ENCODE results near the gene ANKRD34A. TPM values are rescaled to one million over a fixed set of nuclear protein-coding genes. Genes with fewer than 3 reads are reported as not detected.

ANKRD34A gene
- total RNA-seq, 1 experiment from 2014 or later: 1.1 TPM

- Histone ChIP-seq H3K9me3 (ENCODE audit: control insufficient read depth in 1 of 2, insufficient read depth in 1 of 2, low read depth in 1 of 2, low read length in 2 of 2) (no peaks in the 10 kb centered on the region), H3K79me2 (ENCODE audit: insufficient read depth, low read length) (no peaks in the 10 kb centered on the region), H3K27ac (ENCODE audit: low read depth, low read length) (no peak overlapping the region), H3K36me3 (ENCODE audit: control insufficient read depth in 1 of 2, insufficient read depth in 2 of 2, low read length in 2 of 2) (no peaks in the 10 kb centered on the region), H2AFZ (ENCODE audit: low read depth, low read length, poor library complexity, severe bottlenecking) (no peak overlapping the region), H3K9ac (ENCODE audit: low read length) (no peak overlapping the region), H3K4me2 (ENCODE audit: low read length) (no peak overlapping the region), H3K27me3 (ENCODE audit: insufficient read depth, low read length) (no peaks in the 10 kb centered on the region), H3K9me2 (ENCODE audit: insufficient read depth) (no peaks in the 10 kb centered on the region), H3K4me1 (ENCODE audit: control insufficient read depth in 1 of 2, insufficient read depth in 2 of 2, low read length in 2 of 2) (no peaks in the 10 kb centered on the region), H3K4me3 (replicated peaks in 1 of 2; ENCODE audit: low read depth in 1 of 2, low read length in 2 of 2) (no peak overlapping the region), H4K20me1 (ENCODE audit: insufficient read depth) (no peaks in the 10 kb centered on the region)
- TF ChIP-seq YY1 (IDR thresholded peaks at IDR 0.05; ENCODE audit: extremely low read depth, insufficient replicate concordance, low read depth, low read length) (no peak), ZFX (IDR thresholded peaks at IDR 0.05) (no peak), ELF1 (IDR thresholded peaks at IDR 0.05; ENCODE audit: borderline replicate concordance, low read depth) (no peak), EZH2 (IDR thresholded peaks at IDR 0.05) (no peak), SIN3A (IDR thresholded peaks at IDR 0.05; ENCODE audit: low read depth) (no peak), RAD21 (IDR thresholded peaks at IDR 0.05; ENCODE audit: low read depth) (no peak), CBX3 (IDR thresholded peaks at IDR 0.05; ENCODE audit: low read depth) (no peak), POLR2AphosphoS5 (IDR thresholded peaks at IDR 0.05; ENCODE audit: low read depth, low read length) (no peak), POLR2A (IDR thresholded peaks at IDR 0.05; ENCODE audit: borderline replicate concordance, extremely low read depth, insufficient read depth, insufficient read length) (no peak), CEBPB (IDR thresholded peaks at IDR 0.05; ENCODE audit: low read depth) (no peak), SP1 (IDR thresholded peaks at IDR 0.05; ENCODE audit: low read depth) (no peak), ATF3 (IDR thresholded peaks at IDR 0.05) (no peak), EGR1 (IDR thresholded peaks at IDR 0.05; ENCODE audit: low read depth) (no peak), CTCF (IDR thresholded peaks at IDR 0.05 in 2 of 3, conservative IDR thresholded peaks at IDR 0.05 in 1 of 3; ENCODE audit: borderline replicate concordance in 1 of 3, insufficient read depth in 1 of 3, low read depth in 2 of 3, low read length in 2 of 3) (no peak), MAX (IDR thresholded peaks at IDR 0.05) (no peak), REST (IDR thresholded peaks at IDR 0.05; ENCODE audit: low read depth) (no peak), TCF7L2 (IDR thresholded peaks at IDR 0.05; ENCODE audit: borderline replicate concordance, extremely low read depth, insufficient read depth, insufficient read length) (no peak), JUND (IDR thresholded peaks at IDR 0.05) (no peak)
- ATAC-seq: no peak
- intact Hi-C loops (cut with micrococcal nuclease): loop anchor here (10.0 kb wide), 1 partner anchor 57 kb away; no protein-coding TSS in a partner anchor
- RAD21 ChIA-PET (ENCODE audit: low non-redundant PET in 1 of 2, low total read pairs in 2 of 2, uncharacterized antibody in 2 of 2, unreplicated experiment in 2 of 2): no interaction called here
- no TSS peak for BruUV-seq (replicated peaks)
- no peak for DNase-seq (ENCODE audit: low read depth, low spot score)
- CTCF ChIA-PET: interaction anchor here (1.8 kb wide), 1 partner anchor 23 kb away, joined by 6 read pairs; no protein-coding TSS in a partner anchor
- POLR2A ChIA-PET: no interaction called here
These were observed 37.3 kb upstream of the ANKRD34A start for GRCh38 chr1:146001709-146002108.

Measured in HCT116 (cell line).